Thyroid gland (tissue), 4 donors: ENCODE results near the gene SASH1. TPM values are rescaled to one million over a fixed set of nuclear protein-coding genes. Genes with fewer than 3 reads are reported as not detected.

ENCODE experiments used
- DNase-seq, 2 donors: peaks; one replicate each; pipeline ENCODE4 v3.0.0-alpha.2; 2019
- H3K27ac ChIP-seq, 3 donors: fragments of 200-600 bp; sonication (generic); 1 replicate in 2 of 3; 2 replicates in 1 of 3; pipeline ENCODE4 v1.5.1; 2016 to 2019; ENCODE audit warnings: mild to moderate bottlenecking in 1 of 3, moderate library complexity in 1 of 3
- H3K27me3 ChIP-seq: fragments of 200-600 bp; sonication (generic); one replicate; pipeline ENCODE4 v1.5.1; 2019
- H3K36me3 ChIP-seq, 2 donors: fragments of 200-600 bp; sonication (generic); one replicate each; pipeline ENCODE4 v1.5.1; 2016 to 2019
- H3K4me1 ChIP-seq, 2 donors: fragments of 200-600 bp; sonication (generic); one replicate each; pipeline ENCODE4 v1.5.1; 2017 to 2019
- H3K4me3 ChIP-seq, 3 donors: fragments of 200-600 bp; sonication (generic); replicated peaks in 1 of 3; 1 replicate in 2 of 3; 2 replicates in 1 of 3; pipeline ENCODE4 v1.5.1; 2016; ENCODE audit warnings: mild to moderate bottlenecking in 1 of 3
- H3K9me3 ChIP-seq: fragments of 200-600 bp; sonication (generic); one replicate; pipeline ENCODE4 v1.5.1; 2017
- POLR2A ChIP-seq, 2 donors: fragments of 450-650 bp; IDR thresholded peaks; one replicate each; pipeline ENCODE4 v1.6.1; 2017; ENCODE audit warnings: antibody characterized with exemption in 2 of 2, mild to moderate bottlenecking in 2 of 2, moderate library complexity in 1 of 2
- WGBS, 2 donors: methylation state at CpG; one replicate each; pipeline ENCODE4 v1.1.5; 2017; 5-methylcytosine and 5-hydroxymethylcytosine counted together
- intact Hi-C: fragments of 100-400 bp; cut with DNase I; formaldehyde crosslinking; loops from one replicate; pipeline ENCODE4 v1.15.1; 2023
- total RNA-seq, 4 donors: library from RNA; depleted of rRNA; stranded (reverse); fragments of >200 nt; gene quantifications; one replicate each; pipeline ENCODE4 v1.2.3, GENCODE V29; 2016
- TF ChIP-seq, protein P1 (sequence below), 6 experiments: fragments of 200-600 bp in 3 of 6; fragments of 450-650 bp in 3 of 6; sonication (generic) in 3 of 6; IDR thresholded peaks; one replicate each; pipeline ENCODE4 v1.5.1; 2016 to 2019; ENCODE audit warnings: antibody characterized with exemption in 6 of 6, mild to moderate bottlenecking in 2 of 6, inconsistent platforms in 1 of 6, moderate library complexity in 1 of 6

SASH1 gene
- total RNA-seq, 4 donors from 2014 or later: 154 to 235 (median 190) TPM

DNA sequence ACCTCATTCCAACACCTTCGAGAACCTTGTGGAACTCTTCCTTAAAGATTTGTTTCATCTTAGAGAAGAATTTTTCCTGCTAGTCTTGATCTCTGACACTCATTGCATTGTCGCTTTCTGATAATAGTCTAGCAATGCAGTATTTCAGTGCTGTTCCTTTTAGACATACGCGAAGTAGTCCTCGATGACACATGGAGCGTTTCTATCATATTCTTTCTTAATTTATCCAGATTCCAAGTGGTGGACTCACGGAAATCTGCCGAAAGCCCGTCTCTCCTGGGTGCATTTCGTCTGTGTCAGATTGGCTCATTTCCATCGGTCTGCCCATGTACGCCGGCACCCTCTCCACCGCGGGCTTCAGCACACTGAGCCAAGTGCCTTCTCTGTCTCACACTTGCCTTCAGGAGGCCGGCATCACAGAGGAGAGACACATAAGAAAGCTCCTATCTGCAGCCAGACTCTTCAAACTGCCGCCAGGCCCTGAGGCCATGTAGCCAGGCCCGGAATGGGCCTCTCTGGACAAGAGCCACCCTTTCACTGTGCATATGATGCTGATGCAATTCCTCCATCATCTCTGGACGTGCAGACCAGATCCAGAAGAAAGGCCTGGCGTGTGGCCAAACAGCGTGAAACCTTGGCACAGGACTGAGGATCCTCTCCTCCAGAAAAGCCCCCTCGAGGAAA is 205.6 kb downstream of the SASH1 start:
- Histone ChIP-seq H3K9me3 (no peaks in the 10 kb centered on the region), H3K36me3 (peaks cover 67 to 77% of the 10 kb centered on the region in 2 donors), H3K27ac (no peak overlapping the region), H3K4me1 (no peaks in the 10 kb centered on the region), H3K27me3 (no peaks in the 10 kb centered on the region), H3K4me3 (no peak overlapping the region)
- intact Hi-C loops: no loop called here
- no peak for TF ChIP-seq POLR2A (IDR thresholded peaks at IDR 0.05)
- no peak for DNase-seq
- 85 to 86% methylated on average over 22 of the region's 22 CpGs for WGBS, 2 donors

DNA sequence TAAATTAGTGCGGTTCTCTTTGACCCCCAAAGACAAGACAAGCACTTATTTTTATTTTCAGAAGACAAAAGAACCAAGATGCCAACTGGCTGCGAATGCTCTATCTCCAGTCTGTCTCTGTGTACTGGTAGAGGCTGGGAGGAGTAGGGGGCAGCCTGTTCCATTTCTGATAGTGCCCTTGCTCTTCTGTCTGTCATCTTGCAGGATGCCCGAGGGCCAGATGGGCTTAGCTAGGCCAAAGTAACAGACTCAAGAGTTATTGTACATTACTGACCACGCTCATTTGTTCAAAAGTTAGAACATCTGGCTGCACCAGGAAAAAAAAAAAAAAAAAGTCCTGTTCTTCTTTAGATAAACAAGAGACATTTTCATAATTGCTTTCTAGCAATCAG is 206.1 kb downstream of the SASH1 start:
- TF ChIP-seq, protein P1, sequence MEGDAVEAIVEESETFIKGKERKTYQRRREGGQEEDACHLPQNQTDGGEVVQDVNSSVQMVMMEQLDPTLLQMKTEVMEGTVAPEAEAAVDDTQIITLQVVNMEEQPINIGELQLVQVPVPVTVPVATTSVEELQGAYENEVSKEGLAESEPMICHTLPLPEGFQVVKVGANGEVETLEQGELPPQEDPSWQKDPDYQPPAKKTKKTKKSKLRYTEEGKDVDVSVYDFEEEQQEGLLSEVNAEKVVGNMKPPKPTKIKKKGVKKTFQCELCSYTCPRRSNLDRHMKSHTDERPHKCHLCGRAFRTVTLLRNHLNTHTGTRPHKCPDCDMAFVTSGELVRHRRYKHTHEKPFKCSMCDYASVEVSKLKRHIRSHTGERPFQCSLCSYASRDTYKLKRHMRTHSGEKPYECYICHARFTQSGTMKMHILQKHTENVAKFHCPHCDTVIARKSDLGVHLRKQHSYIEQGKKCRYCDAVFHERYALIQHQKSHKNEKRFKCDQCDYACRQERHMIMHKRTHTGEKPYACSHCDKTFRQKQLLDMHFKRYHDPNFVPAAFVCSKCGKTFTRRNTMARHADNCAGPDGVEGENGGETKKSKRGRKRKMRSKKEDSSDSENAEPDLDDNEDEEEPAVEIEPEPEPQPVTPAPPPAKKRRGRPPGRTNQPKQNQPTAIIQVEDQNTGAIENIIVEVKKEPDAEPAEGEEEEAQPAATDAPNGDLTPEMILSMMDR (IDR thresholded peaks at IDR 0.05): no peak
- TF ChIP-seq POLR2A (IDR thresholded peaks at IDR 0.05): no peak
- no peak overlapping the region for H3K27ac ChIP-seq
- H3K36me3 ChIP-seq: peaks cover 62 to 72% of the 10 kb centered on the region in 2 donors
- 71 to 86% methylated on average over 4 of the region's 4 CpGs for WGBS, 2 donors
- H3K27me3 ChIP-seq: no peaks in the 10 kb centered on the region
- intact Hi-C loops: no loop called here
- H3K4me1 ChIP-seq: no peaks in the 10 kb centered on the region
- no peaks in the 10 kb centered on the region for H3K9me3 ChIP-seq
- no peak for DNase-seq
- no peak overlapping the region for H3K4me3 ChIP-seq

DNA sequence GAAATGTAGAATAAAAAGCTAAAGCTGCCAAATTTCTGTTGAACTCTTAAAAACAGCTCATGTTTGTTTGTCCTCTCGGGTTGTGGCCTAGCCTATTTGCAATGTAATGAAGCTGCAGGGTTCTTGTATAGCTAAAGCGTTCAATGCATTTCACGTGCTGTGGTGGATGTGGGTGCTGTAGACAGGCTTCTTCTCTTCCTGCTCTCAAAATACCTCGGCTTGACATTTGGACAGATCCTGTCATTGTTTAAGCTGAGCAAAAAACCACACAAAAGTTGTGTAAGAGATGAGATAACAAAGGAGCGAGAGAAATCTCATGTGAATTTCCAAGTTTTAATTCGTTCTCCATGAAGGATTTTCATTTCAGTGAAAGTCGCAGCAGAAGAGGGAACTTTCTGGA is 207.9 kb downstream of the SASH1 start:
- H3K4me3 ChIP-seq: no peak overlapping the region
- H3K27me3 ChIP-seq: no peaks in the 10 kb centered on the region
- no peak for DNase-seq
- no peak overlapping the region for H3K27ac ChIP-seq
- H3K4me1 ChIP-seq: no peaks in the 10 kb centered on the region
- intact Hi-C loops: no loop called here
- peaks cover 44 to 54% of the 10 kb centered on the region in 2 donors for H3K36me3 ChIP-seq
- TF ChIP-seq, protein P1 (IDR thresholded peaks at IDR 0.05): no peak
- no peak for TF ChIP-seq POLR2A (IDR thresholded peaks at IDR 0.05)
- no peaks in the 10 kb centered on the region for H3K9me3 ChIP-seq
- WGBS, 2 donors: 74 to 77% methylated on average over 7 of the region's 7 CpGs

DNA sequence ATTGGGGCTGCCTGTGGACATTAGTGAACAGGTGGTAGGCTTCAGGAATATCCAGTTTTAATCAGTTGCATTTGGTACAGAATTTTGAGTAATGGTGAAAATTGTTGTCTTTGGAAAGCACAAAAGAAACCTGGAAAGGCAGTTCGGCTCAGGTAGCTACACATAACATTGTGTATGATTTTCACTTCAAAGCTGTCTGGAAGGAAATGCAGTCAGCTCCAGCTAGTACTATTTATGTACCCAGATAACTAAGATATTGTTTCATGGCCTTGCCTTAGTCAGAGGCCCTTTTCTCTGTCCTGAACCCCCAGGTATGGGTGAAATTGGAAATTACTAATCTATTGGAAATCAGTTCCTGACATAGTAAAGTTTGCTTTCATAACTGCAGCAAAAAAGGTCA is 208.6 kb downstream of the SASH1 start:
- H3K4me1 ChIP-seq: no peaks in the 10 kb centered on the region
- no peak overlapping the region for H3K4me3 ChIP-seq
- H3K27me3 ChIP-seq: no peaks in the 10 kb centered on the region
- H3K36me3 ChIP-seq: peaks cover 37 to 48% of the 10 kb centered on the region in 2 donors
- 81 to 83% methylated on average over 1 of the region's 1 CpG for WGBS, 2 donors
- no peaks in the 10 kb centered on the region for H3K9me3 ChIP-seq
- H3K27ac ChIP-seq: no peak overlapping the region
- intact Hi-C loops: no loop called here
- no peak for DNase-seq
- TF ChIP-seq, protein P1 (IDR thresholded peaks at IDR 0.05): no peak
- no peak for TF ChIP-seq POLR2A (IDR thresholded peaks at IDR 0.05)

DNA sequence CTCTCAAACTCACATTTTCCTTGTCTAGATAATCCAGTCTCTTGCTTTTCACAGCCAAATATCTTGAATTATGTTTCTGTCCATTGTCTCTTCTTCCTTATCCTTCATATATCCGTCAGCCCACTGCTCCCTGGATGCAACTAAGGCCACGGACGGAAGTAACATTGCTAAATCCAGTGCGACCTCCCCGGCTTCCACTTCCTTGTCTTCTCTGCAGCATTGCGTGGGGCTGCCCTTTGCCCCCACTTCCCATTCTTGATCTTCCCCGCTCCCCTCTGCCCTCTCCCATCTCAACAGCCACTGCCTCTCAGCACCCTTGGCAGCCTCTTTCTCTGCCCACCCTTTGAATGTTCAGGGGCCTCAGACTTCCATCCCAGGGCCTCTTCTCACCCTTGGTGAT is 213.8 kb downstream of the SASH1 start:
- Histone ChIP-seq H3K27me3 (no peaks in the 10 kb centered on the region), H3K4me3 (no peak overlapping the region), H3K36me3 (peaks cover 0 to 5% of the 10 kb centered on the region in 2 donors), H3K27ac (no peak overlapping the region), H3K9me3 (no peaks in the 10 kb centered on the region), H3K4me1 (peaks cover 0 to 3% of the 10 kb centered on the region in 2 donors)
- intact Hi-C loops: no loop called here
- no peak for TF ChIP-seq POLR2A (IDR thresholded peaks at IDR 0.05)
- TF ChIP-seq, protein P1 (IDR thresholded peaks at IDR 0.05): no peak
- no peak for DNase-seq
- 69 to 82% methylated on average over 6 of the region's 7 CpGs for WGBS, 2 donors
